HepG2 (cell line): ENCODE measurements around the gene CTXN1. TPM values are rescaled to one million over a fixed set of nuclear protein-coding genes. Genes with fewer than 3 reads are reported as not detected.

Experiments used
- CBFB ChIP-seq: sonication (generic); formaldehyde crosslinking; IDR thresholded peaks from 2 replicates; pipeline ENCODE4 v1.4.0; 2020; ENCODE audit warnings: missing genetic modification reagents
- CREBL2 ChIP-seq: sonication (generic); formaldehyde crosslinking; IDR thresholded peaks from 2 replicates; pipeline ENCODE4 v1.8.1; 2023; ENCODE audit warnings: missing genetic modification reagents, mild to moderate bottlenecking, borderline replicate concordance
- CSRNP1 ChIP-seq: sonication (generic); formaldehyde crosslinking; IDR thresholded peaks from 2 replicates; pipeline ENCODE4 v1.8.1; 2023; ENCODE audit warnings: mild to moderate bottlenecking, missing genetic modification reagents
- E2F2 ChIP-seq: sonication (generic); formaldehyde crosslinking; IDR thresholded peaks from 2 replicates; pipeline ENCODE4 v1.4.0; 2020; ENCODE audit warnings: missing genetic modification reagents, borderline replicate concordance
- ELF3 ChIP-seq: IDR thresholded peaks from 2 replicates; pipeline ENCODE4 v1.6.1; 2016; ENCODE audit warnings: missing genetic modification reagents, missing compliant biosample characterization
- FOXJ3 ChIP-seq: sonication (generic); formaldehyde crosslinking; IDR thresholded peaks from 2 replicates; pipeline ENCODE4 v1.4.0; 2020; ENCODE audit warnings: missing genetic modification reagents, mild to moderate bottlenecking, borderline replicate concordance
- HBP1 ChIP-seq: IDR thresholded peaks from 2 replicates; pipeline ENCODE4 v1.6.1; 2016; ENCODE audit warnings: low read depth, control low read depth
- HCFC1 ChIP-seq: fragments of 150-350 bp; IDR thresholded peaks from 2 replicates; pipeline ENCODE4 v1.6.1; 2014; ENCODE audit warnings: low read depth, low read length
- KDM4B ChIP-seq: sonication (generic); formaldehyde crosslinking; IDR thresholded peaks from 2 replicates; pipeline ENCODE4 v1.4.0; 2020; ENCODE audit warnings: missing genetic modification reagents
- MIER2 ChIP-seq: IDR thresholded peaks from 2 replicates; pipeline ENCODE4 v1.6.1; 2016; ENCODE audit warnings: missing biosample characterization, missing genetic modification reagents
- MZF1 ChIP-seq: sonication (generic); formaldehyde crosslinking; IDR thresholded peaks from 2 replicates; pipeline ENCODE4 v1.8.1; 2023; ENCODE audit warnings: mild to moderate bottlenecking, missing genetic modification reagents, borderline replicate concordance
- NFKB2 ChIP-seq: sonication (generic); formaldehyde crosslinking; IDR thresholded peaks from 2 replicates; pipeline ENCODE4 v1.4.0; 2020; ENCODE audit warnings: missing genetic modification reagents, borderline replicate concordance
- PREB ChIP-seq: sonication (generic); formaldehyde crosslinking; IDR thresholded peaks from 2 replicates; pipeline ENCODE4 v1.4.0; 2020; ENCODE audit warnings: missing genetic modification reagents
- SATB2 ChIP-seq: sonication (generic); formaldehyde crosslinking; IDR thresholded peaks from 2 replicates; pipeline ENCODE4 v1.5.0; 2020; ENCODE audit warnings: missing genetic modification reagents
- SOX6 ChIP-seq, 2 experiments: fragments of 450-650 bp in 1 of 2; sonication (generic) in 1 of 2; formaldehyde crosslinking in 1 of 2; IDR thresholded peaks; 2 replicates each; pipeline versions ENCODE4 v1.4.0 to v1.6.1; 2017 to 2020; ENCODE audit warnings: antibody characterized with exemption in 1 of 2, mild to moderate bottlenecking in 1 of 2, missing genetic modification reagents in 1 of 2
- SUZ12 ChIP-seq: fragments of 150-350 bp; IDR thresholded peaks from 2 replicates; pipeline ENCODE4 v1.6.1; 2014; ENCODE audit warnings: low read depth, low read length
- THAP11 ChIP-seq: IDR thresholded peaks from 2 replicates; pipeline ENCODE4 v1.6.1; 2016; ENCODE audit warnings: missing biosample characterization, missing genetic modification reagents
- WIZ ChIP-seq: sonication (generic); formaldehyde crosslinking; IDR thresholded peaks from 2 replicates; pipeline ENCODE4 v1.5.1; 2020; ENCODE audit warnings: mild to moderate bottlenecking, missing genetic modification reagents
- XBP1 ChIP-seq: sonication (generic); formaldehyde crosslinking; IDR thresholded peaks from 2 replicates; pipeline ENCODE4 v1.5.0; 2020; ENCODE audit warnings: missing genetic modification reagents
- ZMYM2 ChIP-seq: sonication (generic); formaldehyde crosslinking; IDR thresholded peaks from 2 replicates; pipeline ENCODE4 v1.8.0; 2022; ENCODE audit warnings: mild to moderate bottlenecking, missing genetic modification reagents
- ZNF138 ChIP-seq: sonication (generic); formaldehyde crosslinking; IDR thresholded peaks from 2 replicates; pipeline ENCODE4 v1.5.0; 2020; ENCODE audit warnings: mild to moderate bottlenecking, low read depth, missing genetic modification reagents
- ZNF275 ChIP-seq: sonication (generic); formaldehyde crosslinking; IDR thresholded peaks from 2 replicates; pipeline ENCODE4 v1.8.0; 2022; ENCODE audit warnings: missing genetic modification reagents, mild to moderate bottlenecking, inconsistent platforms, borderline replicate concordance
- ZNF451 ChIP-seq: sonication (generic); formaldehyde crosslinking; IDR thresholded peaks from 2 replicates; pipeline ENCODE4 v1.5.0; 2020; ENCODE audit warnings: mild to moderate bottlenecking, missing genetic modification reagents
- ZNF546 ChIP-seq: sonication (generic); formaldehyde crosslinking; conservative IDR thresholded peaks from 2 replicates; pipeline ENCODE4 v1.8.1; 2023; ENCODE audit warnings: mild to moderate bottlenecking, missing genetic modification reagents
- ZNF816 ChIP-seq: sonication (generic); formaldehyde crosslinking; IDR thresholded peaks from 2 replicates; pipeline ENCODE4 v1.8.0; 2022; ENCODE audit warnings: missing genetic modification reagents, mild to moderate bottlenecking, borderline replicate concordance
- polyA plus RNA-seq, 8 experiments: library from polyadenylated mRNA; depleted of rRNA in 3 of 8; stranded (reverse) in 7 of 8; unstranded in 1 of 8; fragments of >200 nt; fragmentation: Illumina TruSeq in 4 of 8; extraction: Trizol in 4 of 8; gene quantifications; 2 replicates each; pipeline versions ENCODE4 v1.2.1 to v1.2.3, GENCODE V29; 2011 to 2016; ENCODE audit warnings: low read depth in 4 of 8, missing spikeins in 1 of 8, mixed read lengths in 1 of 8; ENCODE audit not compliant: insufficient read depth in 1 of 8
- total RNA-seq, 5 experiments: library from RNA; depleted of rRNA; stranded (reverse); fragments of >200 nt; fragmentation: Illumina TruSeq; extraction: Trizol; gene quantifications; 2 replicates each; pipeline ENCODE4 v1.2.3, GENCODE V29; 2016; ENCODE audit warnings: low read depth in 1 of 5

CTXN1 gene
- total and polyA plus RNA-seq, 2 of the 13 experiments (the other 11 are each of a cell fraction or from before 2014, with no cell fraction given), result 0.11 TPM; not detected in 1

GRCh38 chr19:7874897-7875273 is 51.0 kb downstream of the CTXN1 start (continued):
- no peak for TF ChIP-seq HBP1 (CRISPR knock-in tag)
- TF ChIP-seq WIZ (CRISPR knock-in tag), result peak; percentile 68; the same call in 1 of the 2 replicates
- no peak for TF ChIP-seq SUZ12
- TF ChIP-seq ELF3 (CRISPR knock-in tag), result 0 out of 2 replicates have a peak, but pooled peaks have one; percentile 5
- TF ChIP-seq E2F2 (CRISPR knock-in tag), result no peak
- TF ChIP-seq PREB (CRISPR knock-in tag), result no peak
- TF ChIP-seq XBP1, result no peak
- no peak for TF ChIP-seq MIER2 (CRISPR knock-in tag)
- no peak for TF ChIP-seq ZNF275 (CRISPR knock-in tag)
- TF ChIP-seq MZF1 (CRISPR knock-in tag), result no peak
- 0 out of 2 replicates have a peak, but pooled peaks have one; percentile 9 for TF ChIP-seq ZMYM2 (CRISPR knock-in tag)
- TF ChIP-seq ZNF546 (CRISPR knock-in tag), result no peak
- peak; percentile 39; the same call in 1 of the 2 replicates for TF ChIP-seq NFKB2 (CRISPR knock-in tag)
- no peak for TF ChIP-seq CBFB (CRISPR knock-in tag)
- TF ChIP-seq FOXJ3 (CRISPR knock-in tag), result no peak
- TF ChIP-seq SATB2 (CRISPR knock-in tag), result no peak
- no peak for TF ChIP-seq SOX6 (IDR thresholded peaks at IDR 0.05)
- TF ChIP-seq SOX6 (CRISPR knock-in tag; IDR thresholded peaks at IDR 0.05), result no peak
- TF ChIP-seq CREBL2 (CRISPR knock-in tag), result no peak
- no peak for TF ChIP-seq ZNF451 (CRISPR knock-in tag)
- TF ChIP-seq ZNF138 (CRISPR knock-in tag), result no peak
- no peak for TF ChIP-seq HCFC1
- TF ChIP-seq CSRNP1 (CRISPR knock-in tag), result no peak
- 0 out of 2 replicates have a peak, but pooled peaks have one; percentile 35 for TF ChIP-seq ZNF816
- TF ChIP-seq KDM4B, result no peak
- no peak for TF ChIP-seq THAP11 (CRISPR knock-in tag)
